NCI-H1417 treated with DMSO at 0.1 percent for 48 hours (cell line): ENCODE results near the gene SPRY2.
"Not testable (repeated sequence)": the region's sequence is repeated elsewhere in the genome, so short reads cannot be mapped to it uniquely, and the experiment has no call there.

Experiments used
- DNase-seq: peaks from one replicate; lab custom pipeline; 2025; lab: John Stamatoyannopoulos, UW

SPRY2 gene

GRCh38 chr13:80348750-80349149 lies 7.8 kb upstream of the SPRY2 start:
- no peak for DNase-seq

GRCh38 chr13:80348314-80348713 lies 7.4 kb upstream of the SPRY2 start:
- no peak for DNase-seq

GRCh38 chr13:80345771-80346510 lies 5.0 kb upstream of the SPRY2 start:
- no peak for DNase-seq

- DNase-seq, result not testable (repeated sequence)
Measured at GRCh38 chr13:80344032-80344431, 3.1 kb upstream of the SPRY2 start.

- DNase-seq, result peak; percentile 66
Measured at GRCh38 chr13:80342471-80343371, 1.8 kb upstream of the SPRY2 start.

- DNase-seq, result no peak
Measured at GRCh38 chr13:80341756-80342370, 937 bp upstream of the SPRY2 start.

GRCh38 chr13:80340651-80341100 lies 250 bp downstream of the SPRY2 start:
- DNase-seq, result no peak

GRCh38 chr13:80339912-80340650 lies 845 bp downstream of the SPRY2 start:
- DNase-seq, result no peak

GRCh38 chr13:80339563-80339911 lies 1.4 kb downstream of the SPRY2 start:
- DNase-seq, result no peak

GRCh38 chr13:80338781-80339562 lies 2.0 kb downstream of the SPRY2 start:
- DNase-seq, result no peak

- DNase-seq, result no peak
Measured at GRCh38 chr13:80337288-80338081, 3.4 kb downstream of the SPRY2 start.

- DNase-seq, result no peak
Measured at GRCh38 chr13:80336776-80337287, 4.1 kb downstream of the SPRY2 start.

- DNase-seq, result no peak
Measured at GRCh38 chr13:80336370-80336769, 4.6 kb downstream of the SPRY2 start.

GRCh38 chr13:80334597-80335260 lies 6.2 kb downstream of the SPRY2 start:
- DNase-seq, result no peak

- DNase-seq, result no peak
Measured at GRCh38 chr13:80331984-80332383, 8.9 kb downstream of the SPRY2 start.

GRCh38 chr13:80329250-80329649 lies 11.7 kb downstream of the SPRY2 start:
- no peak for DNase-seq

- no peak for DNase-seq
Measured at GRCh38 chr13:80319004-80319403, 21.9 kb downstream of the SPRY2 start.

GRCh38 chr13:80314711-80315653 lies 25.9 kb downstream of the SPRY2 start:
- no peak for DNase-seq
